OCI-LY1 (cell line): Measurements from ENCODE around the gene SFT2D3.

Source experiments
- H2AFZ ChIP-seq: fragments of 200-600 bp; sonication (generic), shearing (Covaris generic); 2 replicates; pipeline ENCODE4 v1.6.0; 2014; ENCODE audit warnings: antibody characterized with exemption, mild to moderate bottlenecking, low read length
- H3F3A ChIP-seq: fragments of 200-600 bp; sonication (generic), shearing (Covaris generic); 2 replicates; pipeline ENCODE4 v1.6.0; 2014; ENCODE audit warnings: mild to moderate bottlenecking, antibody characterized with exemption, low read length, moderate library complexity; ENCODE audit not compliant: insufficient read depth
- H3K27ac ChIP-seq: fragments of 200-600 bp; sonication (generic); 2 replicates; pipeline ENCODE4 v1.5.1; 2014; ENCODE audit warnings: low read length, mixed run types, mild to moderate bottlenecking, low read depth; ENCODE audit not compliant: poor library complexity, severe bottlenecking
- H3K27me3 ChIP-seq: fragments of 200-600 bp; sonication (generic); 2 replicates; pipeline ENCODE4 v1.6.0; 2014; ENCODE audit warnings: antibody characterized with exemption, mild to moderate bottlenecking, low read length, moderate library complexity; ENCODE audit not compliant: insufficient read depth
- H3K36me3 ChIP-seq: fragments of 200-600 bp; sonication (generic); 2 replicates; pipeline ENCODE4 v1.6.1; 2014; ENCODE audit warnings: mild to moderate bottlenecking, antibody characterized with exemption, low read length, moderate library complexity, mixed read lengths; ENCODE audit not compliant: insufficient read depth
- H3K4me1 ChIP-seq: fragments of 200-600 bp; sonication (generic); 2 replicates; pipeline ENCODE4 v1.5.1; 2014; ENCODE audit warnings: mild to moderate bottlenecking, low read length, moderate library complexity; ENCODE audit not compliant: insufficient read depth, severe bottlenecking
- H3K4me2 ChIP-seq: fragments of 200-600 bp; sonication (generic), shearing (Covaris generic); 2 replicates; pipeline ENCODE4 v1.6.1; 2014; ENCODE audit warnings: low read length
- H3K4me3 ChIP-seq: fragments of 200-600 bp; sonication (generic); 2 replicates; pipeline ENCODE4 v1.5.1; 2014; ENCODE audit warnings: low read length, low read depth, mild to moderate bottlenecking, mixed read lengths; ENCODE audit not compliant: poor library complexity, severe bottlenecking
- H3K79me2 ChIP-seq: fragments of 200-600 bp; shearing (Covaris generic); 2 replicates; pipeline ENCODE4 v1.6.1; 2016; ENCODE audit warnings: mixed run types, low read length, mixed read lengths; ENCODE audit not compliant: insufficient read depth
- H3K9ac ChIP-seq: fragments of 200-600 bp; sonication (generic), shearing (Covaris generic); 2 replicates; pipeline ENCODE4 v1.6.1; 2014; ENCODE audit warnings: mild to moderate bottlenecking, low read length, mixed read lengths
- H3K9me2 ChIP-seq: fragments of 200-600 bp; sonication (generic), shearing (Covaris generic); 2 replicates; pipeline ENCODE4 v1.6.1; 2014; ENCODE audit warnings: low read depth, mild to moderate bottlenecking, low read length, mixed read lengths
- H3K9me3 ChIP-seq: fragments of 200-600 bp; shearing (Covaris generic); 2 replicates; pipeline ENCODE4 v1.6.1; 2014; ENCODE audit warnings: low read length, mixed read lengths
- H4K20me1 ChIP-seq: fragments of 200-600 bp; sonication (generic), shearing (Covaris generic); 2 replicates; pipeline ENCODE4 v1.6.0; 2016; ENCODE audit warnings: mild to moderate bottlenecking, low read length; ENCODE audit not compliant: insufficient read depth
- CTCF ChIP-seq: fragments of 200-600 bp; sonication (generic), shearing (Covaris generic); IDR thresholded peaks from 2 replicates; pipeline ENCODE4 v1.5.1; 2017; ENCODE audit warnings: mild to moderate bottlenecking, antibody characterized with exemption, low read length, moderate library complexity, mixed read lengths
- EZH2 ChIP-seq: fragments of 200-600 bp; sonication (generic), shearing (Covaris generic); IDR thresholded peaks from 2 replicates; pipeline ENCODE4 v1.8.0; 2017; ENCODE audit warnings: borderline replicate concordance, mixed run types, mild to moderate bottlenecking, antibody characterized with exemption, low read length, moderate library complexity, mixed read lengths

The SFT2D3 gene

DNA sequence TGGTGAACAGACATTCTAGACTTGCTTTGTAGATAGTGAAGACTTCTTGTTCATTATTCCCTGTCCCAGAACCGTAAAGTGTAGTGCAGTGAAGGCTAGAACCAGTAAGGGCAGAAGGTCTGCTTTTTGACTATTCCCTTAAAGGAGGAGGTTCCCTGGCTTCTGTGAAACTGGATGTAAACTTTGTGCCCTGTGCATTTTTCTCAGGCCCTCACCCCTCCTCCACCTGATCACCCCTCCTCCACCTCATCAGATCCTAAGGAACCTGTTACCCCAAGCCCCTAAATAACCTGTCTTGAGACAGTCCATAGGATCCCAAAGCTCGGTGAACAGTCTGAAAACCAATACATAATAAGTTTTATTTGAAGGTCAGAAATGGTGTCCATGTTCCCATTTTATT is 33.7 kb downstream of the SFT2D3 start:
- Histone ChIP-seq H3K4me2 (no peak overlapping the region), H3K4me1 (no peaks in the 10 kb centered on the region), H3K36me3 (peaks cover 49% of the 10 kb centered on the region), H2AFZ (no peak overlapping the region), H3F3A (no peaks in the 10 kb centered on the region), H3K9ac (no peak overlapping the region), H3K27ac (no peak overlapping the region), H3K27me3 (no peaks in the 10 kb centered on the region), H3K79me2 (no peaks in the 10 kb centered on the region), H3K9me2 (no peaks in the 10 kb centered on the region), H3K4me3 (no peak overlapping the region), H4K20me1 (no peaks in the 10 kb centered on the region), H3K9me3 (no peaks in the 10 kb centered on the region)
- TF ChIP-seq EZH2, result no peak
- TF ChIP-seq CTCF, result no peak

DNA sequence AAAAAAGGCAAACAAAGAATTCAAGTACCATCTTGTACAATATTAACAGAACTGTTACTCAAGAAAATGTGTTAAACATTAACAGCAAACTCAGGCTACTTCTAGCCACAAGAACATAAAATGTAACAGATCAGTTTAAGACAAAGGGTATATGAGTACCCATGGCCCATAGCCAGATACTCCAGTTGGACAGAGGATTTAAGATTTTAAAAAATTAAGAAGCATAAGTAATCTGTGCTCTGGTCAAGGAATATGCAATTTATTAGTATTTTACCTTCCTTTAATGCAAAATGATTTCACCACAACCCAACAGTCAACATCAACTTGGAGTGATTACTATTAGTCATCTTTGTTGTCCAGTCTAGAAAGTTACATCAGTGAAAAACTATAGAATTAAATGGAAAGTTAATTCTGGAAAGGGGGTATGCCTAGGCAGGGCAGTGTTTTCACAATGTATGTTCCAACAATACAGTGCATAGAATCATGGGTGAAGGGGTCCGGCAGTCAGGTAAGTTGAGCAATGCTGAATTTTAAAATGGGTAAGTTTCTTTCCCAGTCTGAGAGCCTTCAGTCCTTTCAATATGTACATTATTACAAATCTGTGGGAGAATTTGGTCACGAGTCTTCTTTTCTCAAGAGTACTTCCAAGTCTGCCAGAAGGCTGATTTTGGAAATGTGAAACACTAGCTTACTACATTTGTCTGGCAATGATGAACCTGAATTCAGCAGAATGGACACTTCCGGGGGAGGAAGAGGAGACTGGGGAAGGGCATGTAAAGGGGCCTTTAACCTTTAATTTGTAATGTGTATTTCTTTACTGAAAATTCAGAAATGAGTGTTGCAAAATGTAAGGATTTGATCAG is 34.5 kb downstream of the SFT2D3 start:
- H3K4me1 ChIP-seq, result no peaks in the 10 kb centered on the region
- H3K4me2 ChIP-seq, result no peak overlapping the region

DNA sequence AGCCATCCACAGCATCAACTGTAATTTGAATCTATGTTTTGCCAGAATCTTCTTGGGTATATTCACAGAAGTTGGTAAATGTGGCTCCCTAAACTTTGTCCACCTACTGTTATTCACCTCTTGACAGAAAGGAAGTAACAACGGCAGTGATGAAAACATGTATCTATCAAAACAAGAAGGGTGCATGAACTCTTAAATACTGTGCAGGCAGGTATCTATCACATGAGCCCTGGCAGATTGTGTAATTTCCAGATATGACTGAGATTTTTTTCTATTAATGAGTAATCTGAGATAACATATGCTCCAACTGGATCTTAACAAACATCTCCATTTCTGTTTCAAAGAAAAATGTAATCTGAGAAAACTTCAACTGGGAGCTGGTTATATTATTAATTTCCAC is 36.6 kb downstream of the SFT2D3 start:
- Histone ChIP-seq H3K79me2 (no peaks in the 10 kb centered on the region), H3K27ac (no peak overlapping the region), H3K9ac (no peak overlapping the region), H3K4me1 (no peaks in the 10 kb centered on the region), H3K9me3 (no peaks in the 10 kb centered on the region), H3K36me3 (peaks cover 62% of the 10 kb centered on the region), H3K9me2 (no peaks in the 10 kb centered on the region), H3K4me3 (no peak overlapping the region), H3K4me2 (no peak overlapping the region), H3F3A (no peaks in the 10 kb centered on the region), H4K20me1 (no peaks in the 10 kb centered on the region), H3K27me3 (no peaks in the 10 kb centered on the region), H2AFZ (no peak overlapping the region)
- TF ChIP-seq EZH2 (no peak), CTCF (no peak)

More for the DNA sequence above, 34.5 kb downstream of the SFT2D3 start:
- H3K4me3 ChIP-seq, result no peak overlapping the region
- no peak overlapping the region for H3K9ac ChIP-seq
- H2AFZ ChIP-seq, result no peak overlapping the region
- H3K9me3 ChIP-seq, result no peaks in the 10 kb centered on the region
- H3K27me3 ChIP-seq, result no peaks in the 10 kb centered on the region
- TF ChIP-seq EZH2 (no peak), CTCF (no peak)
- no peaks in the 10 kb centered on the region for H3K79me2 ChIP-seq
- no peaks in the 10 kb centered on the region for H4K20me1 ChIP-seq
- no peaks in the 10 kb centered on the region for H3F3A ChIP-seq
- H3K27ac ChIP-seq, result no peak overlapping the region
- H3K9me2 ChIP-seq, result no peaks in the 10 kb centered on the region
- H3K36me3 ChIP-seq, result peaks cover 56% of the 10 kb centered on the region
